HCT116 (cell line): ENCODE measurements around the gene ADH1C. TPM values are rescaled to one million over a fixed set of nuclear protein-coding genes. Genes with fewer than 3 reads are reported as not detected.

ENCODE experiments used
- ATAC-seq: fragments of 200-7000 bp; cut with Tn5 transposase; 2 replicates; pipeline ENCODE4 v1.9.1; 2020; ENCODE audit warnings: mild to moderate bottlenecking, moderate library complexity
- BruUV-seq: library from RNA; stranded (reverse); fragments of 400-500 nt; replicated peaks from 2 replicates; lab custom pipeline; 2021; lab: Mats Ljungman, UMichigan
- CTCF ChIA-PET: fragments of 300-600 bp; sonication (Branson Sonifier 250); formaldehyde crosslinking; loops from one replicate; lab custom pipeline; 2021; ENCODE audit warnings: antibody characterized with exemption; lab: Charles Lee
- POLR2A ChIA-PET: fragments of 300-600, 350-600 bp; sonication (Branson Sonifier 250); formaldehyde crosslinking; loops from one replicate; lab custom pipeline; 2021; ENCODE audit warnings: antibody characterized with exemption; lab: Charles Lee
- RAD21 ChIA-PET, 2 experiments: fragments of 300-600 bp; sonication (Branson Sonifier 250); formaldehyde crosslinking; loops; one replicate each; lab custom pipeline; 2023; ENCODE audit warnings: low total read pairs in 2 of 2; ENCODE audit not compliant: uncharacterized antibody in 2 of 2, unreplicated experiment in 2 of 2, low non-redundant PET in 1 of 2; lab: Charles Lee
- DNase-seq: peaks from one replicate; pipeline ENCODE4 v3.0.0-alpha.2; 2010; ENCODE audit warnings: low read depth, low spot score
- H2AFZ ChIP-seq: fragments of 200-600 bp; shearing (Covaris generic), sonication (generic); 2 replicates; pipeline ENCODE4 v1.6.1; 2017; ENCODE audit warnings: low read depth, mixed run types, mixed read lengths, antibody characterized with exemption, low read length; ENCODE audit not compliant: poor library complexity, severe bottlenecking
- H3K27ac ChIP-seq: 2 replicates; pipeline ENCODE4 v1.5.1; 2012; ENCODE audit warnings: low read depth, low read length
- H3K27me3 ChIP-seq: fragments of 200-600 bp; sonication (generic); 2 replicates; pipeline ENCODE4 v1.6.1; 2016; ENCODE audit warnings: mixed run types, low read length, mixed read lengths; ENCODE audit not compliant: insufficient read depth
- H3K36me3 ChIP-seq, 2 experiments: fragments of 200-500 bp in 1 of 2; fragments of 200-600 bp in 1 of 2; sonication (Bioruptor generic) in 1 of 2; sonication (generic) in 1 of 2; 2 replicates each; pipeline versions ENCODE4 v1.5.1 to v1.6.1; 2014 to 2016; ENCODE audit warnings: low read length in 2 of 2, inconsistent platforms in 1 of 2, mixed read lengths in 1 of 2, mixed run types in 1 of 2; ENCODE audit not compliant: insufficient read depth in 2 of 2, control insufficient read depth in 1 of 2
- H3K4me1 ChIP-seq, 2 experiments: fragments of 200-600 bp in 1 of 2; sonication (generic) in 1 of 2; 2 replicates each; pipeline versions ENCODE4 v1.5.1 to v1.6.1; 2012 to 2017; ENCODE audit warnings: low read length in 2 of 2, inconsistent platforms in 1 of 2, mild to moderate bottlenecking in 1 of 2, mixed read lengths in 1 of 2, mixed run types in 1 of 2, moderate library complexity in 1 of 2; ENCODE audit not compliant: insufficient read depth in 2 of 2, control insufficient read depth in 1 of 2
- H3K4me2 ChIP-seq: fragments of 200-600 bp; sonication (generic); 2 replicates; pipeline ENCODE4 v1.6.1; 2017; ENCODE audit warnings: mixed run types, low read length, mixed read lengths
- H3K4me3 ChIP-seq, 2 experiments: fragments of 200-600 bp in 1 of 2; sonication (generic) in 1 of 2; replicated peaks in 1 of 2; 2 replicates each; pipeline ENCODE4 v1.5.1; 2011 to 2016; ENCODE audit warnings: low read length in 2 of 2, control low read depth in 1 of 2, low read depth in 1 of 2, mild to moderate bottlenecking in 1 of 2, mixed read lengths in 1 of 2, mixed run types in 1 of 2
- H3K79me2 ChIP-seq: fragments of 200-600 bp; sonication (generic); 2 replicates; pipeline ENCODE4 v1.6.1; 2017; ENCODE audit warnings: mild to moderate bottlenecking, mixed run types, low read length, moderate library complexity, mixed read lengths; ENCODE audit not compliant: insufficient read depth
- H3K9ac ChIP-seq: fragments of 200-600 bp; sonication (generic); 2 replicates; pipeline ENCODE4 v1.6.1; 2016; ENCODE audit warnings: low read length, mixed read lengths
- H3K9me2 ChIP-seq: fragments of 200-600 bp; sonication (generic), shearing (Covaris generic); 2 replicates; pipeline ENCODE4 v1.6.1; 2017; ENCODE audit warnings: mixed run types, mild to moderate bottlenecking, moderate library complexity; ENCODE audit not compliant: insufficient read depth
- H3K9me3 ChIP-seq, 2 experiments: fragments of 200-500 bp in 1 of 2; fragments of 200-600 bp in 1 of 2; sonication (Bioruptor generic) in 1 of 2; sonication (generic) in 1 of 2; 2 replicates each; pipeline ENCODE4 v1.6.1; 2014 to 2017; ENCODE audit warnings: low read length in 2 of 2, mixed read lengths in 2 of 2, inconsistent platforms in 1 of 2, low read depth in 1 of 2, mild to moderate bottlenecking in 1 of 2, mixed run types in 1 of 2, moderate library complexity in 1 of 2; ENCODE audit not compliant: control insufficient read depth in 1 of 2, insufficient read depth in 1 of 2
- H4K20me1 ChIP-seq: fragments of 200-600 bp; sonication (generic), shearing (Covaris generic); 2 replicates; pipeline ENCODE4 v1.6.1; 2017; ENCODE audit warnings: mixed run types, mild to moderate bottlenecking, moderate library complexity; ENCODE audit not compliant: insufficient read depth
- CBX3 ChIP-seq: IDR thresholded peaks from 2 replicates; pipeline ENCODE4 v1.6.1; 2012; ENCODE audit warnings: low read depth
- CEBPB ChIP-seq: IDR thresholded peaks from 2 replicates; pipeline ENCODE4 v1.6.1; 2012; ENCODE audit warnings: low read depth
- EGR1 ChIP-seq: IDR thresholded peaks from 2 replicates; pipeline ENCODE4 v1.6.1; 2012; ENCODE audit warnings: low read depth
- ELF1 ChIP-seq: IDR thresholded peaks from 2 replicates; pipeline ENCODE4 v1.6.1; 2012; ENCODE audit warnings: low read depth, borderline replicate concordance
- EZH2 ChIP-seq: fragments of 200-600 bp; sonication (generic); IDR thresholded peaks from 2 replicates; pipeline ENCODE4 v1.6.1; 2017; ENCODE audit warnings: antibody characterized with exemption, mixed run types
- EZH2phosphoT487 ChIP-seq: fragments of 200-600 bp; IDR thresholded peaks from 2 replicates; pipeline ENCODE4 v1.6.1; 2018; ENCODE audit warnings: antibody characterized with exemption, borderline replicate concordance
- FOSL1 ChIP-seq: IDR thresholded peaks from 2 replicates; pipeline ENCODE4 v1.6.1; 2012; ENCODE audit warnings: low read depth
- JUND ChIP-seq: IDR thresholded peaks from 2 replicates; pipeline ENCODE4 v1.6.1; 2012
- POLR2A ChIP-seq: IDR thresholded peaks from 2 replicates; pipeline ENCODE4 v1.7.0; 2011; ENCODE audit warnings: borderline replicate concordance; ENCODE audit not compliant: insufficient read depth, insufficient read length; ENCODE audit errors: extremely low read depth
- RAD21 ChIP-seq: IDR thresholded peaks from 2 replicates; pipeline ENCODE4 v1.6.1; 2012; ENCODE audit warnings: low read depth, mild to moderate bottlenecking
- SRF ChIP-seq: IDR thresholded peaks from 2 replicates; pipeline ENCODE4 v1.6.1; 2012; ENCODE audit warnings: low read depth
- YY1 ChIP-seq: IDR thresholded peaks from 2 replicates; pipeline ENCODE4 v1.6.1; 2011; ENCODE audit warnings: low read length, low read depth, moderate library complexity, mild to moderate bottlenecking; ENCODE audit not compliant: insufficient replicate concordance; ENCODE audit errors: extremely low read depth
- ZNF274 ChIP-seq: fragments of 200-500 bp; sonication (Bioruptor generic); IDR thresholded peaks from 2 replicates; pipeline ENCODE4 v1.6.1; 2014; ENCODE audit warnings: mild to moderate bottlenecking, low read depth, low read length, inconsistent platforms
- intact Hi-C: fragments of 100-400 bp; cut with micrococcal nuclease; formaldehyde crosslinking; loops from 2 replicates; pipeline ENCODE4 v1.10.0; 2022
- total RNA-seq: library from RNA; stranded (reverse); gene quantifications from one replicate; pipeline ENCODE4 v1.2.1, GENCODE V29; 2021; ENCODE audit not compliant: unreplicated experiment
- TF ChIP-seq, protein P1 (sequence below): IDR thresholded peaks from 2 replicates; pipeline ENCODE4 v1.6.1; 2011; ENCODE audit warnings: mild to moderate bottlenecking, low read length, moderate library complexity; ENCODE audit not compliant: insufficient replicate concordance; ENCODE audit errors: extremely low read depth
- TF ChIP-seq, protein P2 (sequence below): IDR thresholded peaks from 2 replicates; pipeline ENCODE4 v1.6.1; 2012
- TF ChIP-seq, protein P3 (sequence below): IDR thresholded peaks from 2 replicates; pipeline ENCODE4 v1.6.1; 2012; ENCODE audit warnings: low read depth

Gene ADH1C
- total RNA-seq, 1 experiment from 2014 or later: not detected

DNA sequence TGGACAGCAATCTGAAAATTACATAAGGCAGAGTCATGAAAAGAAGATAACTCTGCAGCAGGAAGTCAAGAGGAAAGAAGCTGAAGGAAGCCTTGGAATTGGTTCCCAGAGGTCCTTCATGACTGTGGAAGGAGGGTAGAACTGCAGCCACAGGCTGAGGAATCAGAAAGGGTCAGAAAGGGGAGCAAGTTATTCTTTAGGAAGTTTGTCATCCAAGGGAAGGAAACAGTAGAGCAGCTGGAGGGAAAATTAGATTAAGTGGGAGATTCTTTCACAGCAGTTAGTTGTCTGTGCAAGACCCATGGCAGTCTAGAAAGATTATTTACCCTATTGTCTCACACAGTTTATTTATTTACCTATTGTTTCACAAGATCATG lies 9.3 kb upstream of the ADH1C start:
- H2AFZ ChIP-seq: no peak overlapping the region
- ATAC-seq (no peak), DNase-seq (no peak)
- H3K4me1 ChIP-seq: no peaks in the 10 kb centered on the region
- no peak overlapping the region for H3K27ac ChIP-seq
- TF ChIP-seq YY1: no peak
- TF ChIP-seq ELF1: no peak
- ChIA-PET POLR2A (no interaction called here), RAD21 (no interaction called here), CTCF (no interaction called here)
- no peaks in the 10 kb centered on the region for H4K20me1 ChIP-seq
- H3K9ac ChIP-seq: no peak overlapping the region
- no peaks in the 10 kb centered on the region for H3K79me2 ChIP-seq
- H3K27me3 ChIP-seq: no peaks in the 10 kb centered on the region
- BruUV-seq: no TSS peak
- H3K9me3 ChIP-seq: peaks cover 0 to 5% of the 10 kb centered on the region in 2 experiments; a peak in 1 of 4 replicates
- intact Hi-C loops: no loop called here
- no peak overlapping the region for H3K4me2 ChIP-seq
- no peaks in the 10 kb centered on the region for H3K36me3 ChIP-seq
- H3K4me3 ChIP-seq: no peak overlapping the region
- no peaks in the 10 kb centered on the region for H3K9me2 ChIP-seq

DNA sequence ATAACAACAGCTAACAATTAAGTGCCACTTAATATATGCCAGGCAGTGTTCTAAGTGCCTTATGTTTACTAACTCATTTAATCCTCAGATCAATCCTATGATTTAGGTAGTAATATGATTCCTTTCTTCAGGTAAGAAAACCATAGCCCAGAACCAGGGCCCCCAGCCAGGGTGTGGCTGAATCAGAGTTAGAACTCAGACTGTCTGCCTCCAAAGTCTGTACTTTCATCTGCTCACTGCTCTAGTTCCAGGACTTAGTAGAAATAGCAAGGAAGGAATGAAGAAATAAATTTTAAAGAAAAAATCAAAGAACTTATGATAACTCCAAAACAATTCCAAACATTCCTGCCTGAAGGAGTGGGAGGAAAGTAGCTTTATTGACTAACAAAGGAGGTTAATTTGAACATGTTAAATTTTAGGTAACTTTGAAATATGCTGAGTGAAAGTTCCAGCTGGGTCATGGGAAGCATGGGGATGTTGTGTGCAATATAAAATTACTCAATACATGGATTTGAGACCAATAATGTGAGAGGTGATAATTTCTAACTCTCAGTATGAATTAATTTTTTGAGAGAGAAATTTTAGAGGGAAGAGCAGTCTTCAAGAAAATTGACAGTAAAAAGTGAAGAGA lies 8.8 kb upstream of the ADH1C start:
- Histone ChIP-seq H3K27me3 (no peaks in the 10 kb centered on the region), H3K27ac (no peak overlapping the region), H2AFZ (no peak overlapping the region), H3K36me3 (no peaks in the 10 kb centered on the region), H4K20me1 (no peaks in the 10 kb centered on the region), H3K9ac (no peak overlapping the region), H3K4me2 (no peak overlapping the region), H3K4me3 (no peak overlapping the region), H3K4me1 (no peaks in the 10 kb centered on the region), H3K9me3 (peaks cover 0 to 5% of the 10 kb centered on the region in 2 experiments; a peak in 1 of 4 replicates), H3K9me2 (no peaks in the 10 kb centered on the region), H3K79me2 (no peaks in the 10 kb centered on the region)
- ChIA-PET POLR2A (no interaction called here), RAD21 (no interaction called here), CTCF (no interaction called here)
- DNase-seq (no peak), ATAC-seq (no peak)
- no TSS peak for BruUV-seq
- intact Hi-C loops: no loop called here
- TF ChIP-seq ELF1: no peak
- no peak for TF ChIP-seq CBX3
- TF ChIP-seq ZNF274: no peak
- TF ChIP-seq EZH2: no peak
- TF ChIP-seq EZH2phosphoT487: no peak
- no peak for TF ChIP-seq FOSL1
- no peak for TF ChIP-seq YY1
- TF ChIP-seq, protein P1, sequence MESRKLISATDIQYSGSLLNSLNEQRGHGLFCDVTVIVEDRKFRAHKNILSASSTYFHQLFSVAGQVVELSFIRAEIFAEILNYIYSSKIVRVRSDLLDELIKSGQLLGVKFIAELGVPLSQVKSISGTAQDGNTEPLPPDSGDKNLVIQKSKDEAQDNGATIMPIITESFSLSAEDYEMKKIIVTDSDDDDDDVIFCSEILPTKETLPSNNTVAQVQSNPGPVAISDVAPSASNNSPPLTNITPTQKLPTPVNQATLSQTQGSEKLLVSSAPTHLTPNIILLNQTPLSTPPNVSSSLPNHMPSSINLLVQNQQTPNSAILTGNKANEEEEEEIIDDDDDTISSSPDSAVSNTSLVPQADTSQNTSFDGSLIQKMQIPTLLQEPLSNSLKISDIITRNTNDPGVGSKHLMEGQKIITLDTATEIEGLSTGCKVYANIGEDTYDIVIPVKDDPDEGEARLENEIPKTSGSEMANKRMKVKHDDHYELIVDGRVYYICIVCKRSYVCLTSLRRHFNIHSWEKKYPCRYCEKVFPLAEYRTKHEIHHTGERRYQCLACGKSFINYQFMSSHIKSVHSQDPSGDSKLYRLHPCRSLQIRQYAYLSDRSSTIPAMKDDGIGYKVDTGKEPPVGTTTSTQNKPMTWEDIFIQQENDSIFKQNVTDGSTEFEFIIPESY: no peak
- no peak for TF ChIP-seq JUND
- TF ChIP-seq, protein P2, sequence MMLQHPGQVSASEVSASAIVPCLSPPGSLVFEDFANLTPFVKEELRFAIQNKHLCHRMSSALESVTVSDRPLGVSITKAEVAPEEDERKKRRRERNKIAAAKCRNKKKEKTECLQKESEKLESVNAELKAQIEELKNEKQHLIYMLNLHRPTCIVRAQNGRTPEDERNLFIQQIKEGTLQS: no peak
- TF ChIP-seq RAD21: no peak
- no peak for TF ChIP-seq POLR2A
- TF ChIP-seq CEBPB: no peak
- TF ChIP-seq, protein P3, sequence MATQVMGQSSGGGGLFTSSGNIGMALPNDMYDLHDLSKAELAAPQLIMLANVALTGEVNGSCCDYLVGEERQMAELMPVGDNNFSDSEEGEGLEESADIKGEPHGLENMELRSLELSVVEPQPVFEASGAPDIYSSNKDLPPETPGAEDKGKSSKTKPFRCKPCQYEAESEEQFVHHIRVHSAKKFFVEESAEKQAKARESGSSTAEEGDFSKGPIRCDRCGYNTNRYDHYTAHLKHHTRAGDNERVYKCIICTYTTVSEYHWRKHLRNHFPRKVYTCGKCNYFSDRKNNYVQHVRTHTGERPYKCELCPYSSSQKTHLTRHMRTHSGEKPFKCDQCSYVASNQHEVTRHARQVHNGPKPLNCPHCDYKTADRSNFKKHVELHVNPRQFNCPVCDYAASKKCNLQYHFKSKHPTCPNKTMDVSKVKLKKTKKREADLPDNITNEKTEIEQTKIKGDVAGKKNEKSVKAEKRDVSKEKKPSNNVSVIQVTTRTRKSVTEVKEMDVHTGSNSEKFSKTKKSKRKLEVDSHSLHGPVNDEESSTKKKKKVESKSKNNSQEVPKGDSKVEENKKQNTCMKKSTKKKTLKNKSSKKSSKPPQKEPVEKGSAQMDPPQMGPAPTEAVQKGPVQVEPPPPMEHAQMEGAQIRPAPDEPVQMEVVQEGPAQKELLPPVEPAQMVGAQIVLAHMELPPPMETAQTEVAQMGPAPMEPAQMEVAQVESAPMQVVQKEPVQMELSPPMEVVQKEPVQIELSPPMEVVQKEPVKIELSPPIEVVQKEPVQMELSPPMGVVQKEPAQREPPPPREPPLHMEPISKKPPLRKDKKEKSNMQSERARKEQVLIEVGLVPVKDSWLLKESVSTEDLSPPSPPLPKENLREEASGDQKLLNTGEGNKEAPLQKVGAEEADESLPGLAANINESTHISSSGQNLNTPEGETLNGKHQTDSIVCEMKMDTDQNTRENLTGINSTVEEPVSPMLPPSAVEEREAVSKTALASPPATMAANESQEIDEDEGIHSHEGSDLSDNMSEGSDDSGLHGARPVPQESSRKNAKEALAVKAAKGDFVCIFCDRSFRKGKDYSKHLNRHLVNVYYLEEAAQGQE: no peak
- no peak for TF ChIP-seq SRF
- no peak for TF ChIP-seq EGR1
